HG03280 (cell line): ENCODE results near the gene UBE2H.
"Not testable (repeated sequence)": the region's sequence is repeated elsewhere in the genome, so short reads cannot be mapped to it uniquely, and the experiment has no call there.

Experiments used
- ATAC-seq: cut with Tn5 transposase; IDR thresholded peaks from one replicate; pipeline ENCODE4 v1.9.1; 2021; ENCODE audit warnings: mild to moderate bottlenecking, moderate library complexity; ENCODE audit not compliant: unreplicated experiment

The UBE2H gene

GRCh38 chr7:129848436-129848835 is 104.3 kb downstream of the UBE2H start:
- ATAC-seq = no peak

DNA sequence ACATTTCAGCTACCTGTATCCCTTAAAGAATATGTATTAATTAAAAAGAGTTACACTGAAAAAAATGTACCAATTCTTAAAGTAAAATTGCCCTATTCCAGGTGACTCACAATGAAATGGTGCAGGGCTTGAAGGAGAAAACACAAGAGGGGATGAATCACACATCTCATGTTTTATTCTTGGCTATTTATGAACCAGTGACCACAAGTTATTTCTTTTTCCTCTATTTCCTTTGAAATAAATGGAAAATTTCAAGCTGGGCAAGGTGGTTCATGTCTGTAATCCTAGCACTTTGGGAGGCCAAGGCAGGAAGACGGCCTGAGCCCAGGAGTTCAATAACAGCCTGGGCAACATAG is 106.8 kb downstream of the UBE2H start:
- ATAC-seq = no peak

DNA sequence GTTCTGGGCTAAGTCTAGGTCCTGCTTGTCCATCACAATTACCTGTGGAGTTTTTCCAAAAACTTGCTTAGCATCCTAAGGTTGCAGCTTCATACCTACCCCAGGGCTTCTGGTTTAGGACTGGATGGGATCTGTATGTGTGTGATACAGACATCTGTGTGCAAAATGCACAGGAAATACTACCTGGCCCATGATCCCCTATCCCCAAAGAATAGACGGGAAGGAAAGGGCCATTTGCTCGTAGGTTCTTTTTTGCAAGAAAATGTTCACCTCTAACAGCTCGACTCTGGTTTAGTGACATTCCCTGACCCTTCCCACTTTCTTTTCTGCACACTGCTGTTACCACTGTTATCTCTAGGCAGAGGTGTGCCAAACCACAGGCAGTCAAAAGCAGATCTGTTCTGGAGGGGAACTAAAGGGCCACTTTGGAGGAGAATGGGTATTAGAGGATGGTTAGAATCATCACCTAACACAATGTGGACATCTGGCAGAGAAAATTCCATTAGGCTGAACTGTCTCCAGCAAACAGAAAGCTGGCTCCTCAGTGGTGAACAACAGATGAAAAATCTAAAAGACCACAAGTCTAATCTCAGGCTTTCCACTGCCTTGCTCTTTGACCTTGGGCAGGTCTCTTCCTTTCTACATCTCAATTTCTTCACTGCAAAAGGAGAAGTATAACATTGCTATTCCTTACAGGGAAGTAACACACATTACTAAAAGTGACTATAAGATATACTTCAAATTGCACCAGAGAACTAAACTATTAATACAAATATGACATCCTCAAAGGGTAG is 107.4 kb downstream of the UBE2H start:
- no peak for ATAC-seq

- ATAC-seq = no peak
Observed at GRCh38 chr7:129843978-129844840, 108.6 kb downstream of the UBE2H start.

DNA sequence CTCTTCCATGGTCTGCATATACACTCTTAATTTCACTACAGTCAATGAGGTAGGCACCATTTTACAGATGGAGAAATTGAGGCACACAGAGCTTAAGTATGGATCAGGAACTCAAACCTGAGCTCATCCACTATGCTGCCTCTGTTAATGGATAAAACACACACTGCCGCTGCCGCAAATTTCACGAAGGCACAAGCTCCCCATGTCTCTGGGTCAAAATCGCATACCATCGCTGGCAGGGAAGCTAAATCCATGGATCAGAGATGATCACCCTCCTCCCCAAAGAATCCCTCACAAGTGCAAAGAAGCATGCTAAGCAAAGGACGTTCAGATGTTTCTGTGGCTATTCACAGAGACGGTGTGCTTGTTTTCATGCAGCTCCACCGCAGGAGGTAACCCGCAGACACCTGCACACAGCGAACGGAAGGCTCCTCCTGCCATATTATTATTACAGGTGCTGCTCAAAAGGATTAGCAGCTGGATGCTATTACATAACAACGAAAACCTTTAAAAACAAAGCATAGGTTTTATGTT is 109.3 kb downstream of the UBE2H start:
- ATAC-seq = no peak

GRCh38 chr7:129841465-129841864 is 111.3 kb downstream of the UBE2H start:
- no peak for ATAC-seq

DNA sequence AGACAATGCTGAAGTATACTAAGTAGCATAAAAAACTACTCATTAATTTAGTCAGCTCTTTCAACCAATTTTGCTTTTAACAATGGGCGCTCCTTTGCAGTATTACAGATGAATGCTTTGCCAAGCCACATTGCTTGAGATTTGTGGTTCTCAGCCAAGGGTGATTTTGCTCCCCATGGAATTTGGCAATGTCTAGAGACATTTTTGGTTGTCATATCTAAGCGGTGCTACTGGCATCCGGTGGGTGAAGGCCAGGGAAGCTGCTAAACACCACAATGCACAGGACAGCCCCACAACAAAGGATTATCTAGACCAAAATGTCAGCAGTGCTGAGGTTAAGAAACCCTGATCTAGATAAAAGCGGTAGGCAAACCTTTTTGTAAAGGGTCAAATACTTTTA is 112.0 kb downstream of the UBE2H start:
- no peak for ATAC-seq

DNA sequence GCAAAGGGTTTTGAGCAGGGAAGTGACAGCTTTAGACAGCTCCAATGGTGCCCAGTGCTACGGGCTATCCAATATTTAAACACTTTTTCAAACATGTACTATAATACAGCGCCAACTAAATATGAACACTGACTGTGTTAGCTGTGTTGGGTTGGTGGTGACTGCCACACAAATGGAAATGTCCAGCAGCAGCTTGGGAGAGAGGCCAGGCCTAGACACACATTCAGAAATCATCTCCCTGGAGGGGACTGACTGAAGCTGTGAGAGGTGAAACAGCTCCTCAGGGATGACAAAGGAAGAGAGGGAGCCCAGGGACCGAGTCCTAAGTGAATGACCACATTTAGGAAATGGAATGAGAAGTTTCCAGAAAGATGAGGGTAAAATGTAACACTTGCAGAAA is 115.8 kb downstream of the UBE2H start:
- no peak for ATAC-seq

DNA sequence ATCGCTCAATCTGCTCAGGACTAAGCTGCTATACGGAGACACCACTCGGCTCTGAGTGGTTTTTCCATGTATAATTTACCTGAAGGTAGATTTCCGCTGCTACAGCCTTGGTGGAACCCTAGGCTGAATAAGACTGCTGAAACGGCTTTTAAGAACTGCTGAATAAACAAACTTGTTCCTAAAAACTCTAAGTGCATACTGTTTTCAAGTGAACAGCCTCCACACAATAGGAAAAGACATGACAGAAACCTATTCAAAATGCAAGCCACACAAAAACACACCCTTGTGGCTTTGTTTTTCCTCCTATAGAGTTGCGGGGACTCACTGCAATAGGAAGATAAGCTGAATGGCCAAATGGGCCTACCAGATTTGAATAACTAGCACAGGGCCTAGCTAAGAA is 117.2 kb downstream of the UBE2H start:
- no peak for ATAC-seq

- ATAC-seq = not testable (repeated sequence)
Observed at GRCh38 chr7:129833353-129833752, 119.4 kb downstream of the UBE2H start.

- ATAC-seq = no peak
Observed at GRCh38 chr7:129832701-129833227, 120.0 kb downstream of the UBE2H start.

DNA sequence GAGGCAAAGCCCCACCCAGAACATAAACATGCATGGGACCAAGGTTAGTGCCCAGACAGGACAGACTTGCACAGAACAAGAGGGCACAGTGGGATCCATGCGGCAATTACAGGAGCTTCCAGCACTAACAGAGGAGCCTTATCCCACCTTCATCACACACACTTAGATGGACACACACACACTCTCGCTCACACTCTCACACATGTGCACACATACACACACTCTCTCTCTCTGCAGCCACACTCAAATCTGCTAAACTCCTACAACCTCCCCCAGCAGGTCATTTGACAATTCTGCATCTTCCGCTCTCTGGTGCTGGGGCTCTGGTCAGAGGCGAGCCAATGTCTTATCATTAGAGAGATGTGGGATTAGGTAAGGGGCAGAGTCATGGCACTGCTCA is 120.5 kb downstream of the UBE2H start:
- no peak for ATAC-seq

GRCh38 chr7:129831424-129832058 is 121.2 kb downstream of the UBE2H start:
- no peak for ATAC-seq

DNA sequence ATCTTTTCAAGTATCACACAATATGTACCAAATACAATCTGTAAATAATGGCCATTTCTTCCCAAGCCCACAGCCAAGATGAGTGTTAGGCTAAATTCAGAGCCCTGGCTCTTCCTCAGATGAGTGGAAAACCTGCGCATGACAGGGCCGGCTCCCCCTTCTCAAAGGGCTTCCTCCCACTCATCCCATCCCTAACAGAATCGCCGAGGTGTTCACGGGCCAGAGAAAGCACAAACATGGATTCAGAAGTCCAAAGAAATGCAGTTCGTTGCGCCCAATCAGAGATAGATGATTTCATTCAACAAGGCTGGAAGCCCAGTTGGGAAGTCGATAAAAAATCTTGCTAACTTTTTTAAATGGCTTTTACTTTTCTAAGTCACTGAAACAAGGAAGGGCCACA is 121.8 kb downstream of the UBE2H start:
- no peak for ATAC-seq

- ATAC-seq = no peak
Observed at GRCh38 chr7:129829737-129830631, 122.8 kb downstream of the UBE2H start.

GRCh38 chr7:129828989-129829736 is 123.6 kb downstream of the UBE2H start:
- no peak for ATAC-seq

GRCh38 chr7:129828078-129828762 is 124.5 kb downstream of the UBE2H start:
- no peak for ATAC-seq

GRCh38 chr7:129827467-129827990 is 125.2 kb downstream of the UBE2H start:
- no peak for ATAC-seq

GRCh38 chr7:129826895-129827294 is 125.9 kb downstream of the UBE2H start:
- not testable (repeated sequence) for ATAC-seq
